Testis (tissue), 2 donors: Measurements from ENCODE around the gene HSH2D.

Experiments used
- CTCF ChIP-seq, 3 experiments: fragments of 450-650 bp in 2 of 3; fragments of 200-600 bp in 1 of 3; sonication (generic) in 1 of 3; IDR thresholded peaks; one replicate each; pipeline ENCODE4 v1.5.1; 2016 to 2019; ENCODE audit warnings: antibody characterized with exemption in 3 of 3, mild to moderate bottlenecking in 2 of 3, moderate library complexity in 1 of 3
- POLR2A ChIP-seq: fragments of 450-650 bp; IDR thresholded peaks from one replicate; pipeline ENCODE4 v1.6.1; 2017; ENCODE audit warnings: antibody characterized with exemption, mild to moderate bottlenecking, moderate library complexity

GRCh38 chr19:16094360-16095070 lies 49.0 kb upstream of the HSH2D start:
- TF ChIP-seq POLR2A (no peak), CTCF (IDR thresholded peaks at IDR 0.05) (no peak)
